ENCODE measurements around the gene ACOXL.

DNA sequence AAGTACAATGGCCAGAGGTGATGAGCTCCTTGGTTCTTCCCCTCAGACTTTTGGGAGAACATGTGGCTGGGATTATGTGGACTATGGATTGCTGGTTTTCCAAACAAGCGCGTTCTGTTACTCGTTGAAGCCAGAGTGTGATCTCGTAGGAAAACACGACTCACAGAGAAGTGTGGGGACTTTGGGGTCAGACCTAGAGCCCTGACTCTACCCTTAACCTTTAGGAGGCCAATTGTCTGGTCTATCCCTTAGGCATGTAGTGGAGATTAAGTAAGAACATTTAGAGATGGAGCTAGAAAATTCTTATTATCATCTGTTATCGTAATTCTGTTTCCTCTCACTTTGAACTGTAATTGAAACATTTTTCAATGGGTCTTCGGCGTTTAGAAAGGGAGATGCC lies 424.2 kb downstream of the ACOXL start:
- TF ChIP-seq CTCF (conservative IDR thresholded peaks at IDR 0.05 in 1 of 2, IDR thresholded peaks at IDR 0.05 in 1 of 2; ENCODE audit: extremely low read depth in 1 of 2, insufficient read depth in 1 of 2, low read depth in 1 of 2, low read length in 2 of 2) (no peak), EZH2 (IDR thresholded peaks at IDR 0.05; ENCODE audit: borderline replicate concordance, low read length) (no peak)

All from mammary epithelial cell (primary cell).